Activated CD8-positive, alpha-beta T cell treated with anti-CD3 and anti-CD28 coated beads for 36 hours (primary cell): Measurements from ENCODE around the gene ARID4A. TPM values are rescaled to one million over a fixed set of nuclear protein-coding genes. Genes with fewer than 3 reads are reported as not detected.

Experiments used
- ATAC-seq: fragments of 200-7000 bp; cut with Tn5 transposase; one replicate; pipeline ENCODE4 v1.10.0; 2021; ENCODE audit warnings: mild to moderate bottlenecking, moderate library complexity
- CTCF ChIA-PET: fragments of 350-600 bp; sonication (Branson Sonifier 250); formaldehyde crosslinking; loops from one replicate; lab custom pipeline; 2021; ENCODE audit warnings: antibody characterized with exemption; lab: Charles Lee
- POLR2A ChIA-PET: fragments of 350-600 bp; sonication (Branson Sonifier 250); formaldehyde crosslinking; loops from one replicate; lab custom pipeline; 2021; ENCODE audit warnings: antibody characterized with exemption; lab: Charles Lee
- DNase-seq: peaks from one replicate; pipeline ENCODE4 v3.0.0-alpha.2; 2020
- H3K27ac Mint-ChIP-seq: one replicate; pipeline ENCODE4 v1.8.0; 2021; ENCODE audit warnings: mild to moderate bottlenecking, mixed read lengths
- H3K27me3 Mint-ChIP-seq: one replicate; pipeline ENCODE4 v1.8.0; 2021; ENCODE audit warnings: mixed read lengths
- H3K36me3 Mint-ChIP-seq: one replicate; pipeline ENCODE4 v1.8.0; 2021; ENCODE audit warnings: low read depth, mixed read lengths
- H3K4me1 Mint-ChIP-seq: one replicate; pipeline ENCODE4 v1.8.0; 2021; ENCODE audit warnings: low read depth, mixed read lengths
- H3K4me3 Mint-ChIP-seq: one replicate; pipeline ENCODE4 v1.8.0; 2021; ENCODE audit warnings: mild to moderate bottlenecking, moderate library complexity, mixed read lengths
- H3K9me3 Mint-ChIP-seq: one replicate; pipeline ENCODE4 v1.8.0; 2021; ENCODE audit warnings: mixed read lengths
- CTCF ChIP-seq: fragments of 200-600 bp; IDR thresholded peaks from one replicate; pipeline ENCODE4 v1.8.0; 2022; ENCODE audit warnings: antibody characterized with exemption, mild to moderate bottlenecking
- intact Hi-C: fragments of 100-400 bp; cut with micrococcal nuclease; formaldehyde crosslinking; loops from one replicate; pipeline ENCODE4 v1.10.0; 2022
- total RNA-seq, 2 experiments: library from RNA; stranded (reverse); gene quantifications; one replicate each; pipeline ENCODE4 v1.2.3, GENCODE V29; 2021

Gene ARID4A
- total RNA-seq, 2 experiments from 2014 or later, result 22.1 to 22.4 TPM

DNA sequence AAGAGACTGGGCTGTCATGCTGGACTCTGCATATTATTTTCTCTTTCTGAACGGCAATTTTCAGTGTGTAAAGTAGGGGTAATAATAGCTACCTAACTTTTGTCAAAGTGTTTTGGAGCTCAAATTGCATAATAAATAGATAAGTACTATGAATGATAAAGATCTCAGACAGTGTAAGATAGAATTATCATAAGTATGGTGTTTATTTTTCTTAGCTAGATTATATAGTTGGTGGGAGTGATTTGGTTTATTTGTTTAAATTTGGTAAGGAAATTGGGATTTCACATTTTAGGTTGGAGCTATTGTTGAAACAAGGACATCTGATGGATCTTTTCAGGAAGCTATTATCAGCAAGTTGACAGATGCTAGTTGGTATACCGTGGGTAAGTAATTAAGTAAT is 7.4 kb downstream of the ARID4A start:
- peaks cover 12% of the 10 kb centered on the region for H3K4me1 Mint-ChIP-seq
- no peaks in the 10 kb centered on the region for H3K27me3 Mint-ChIP-seq
- H3K36me3 Mint-ChIP-seq, result peaks cover 22% of the 10 kb centered on the region
- H3K4me3 Mint-ChIP-seq, result no peak overlapping the region
- H3K27ac Mint-ChIP-seq, result no peak overlapping the region
- ATAC-seq, result no peak
- H3K9me3 Mint-ChIP-seq, result no peaks in the 10 kb centered on the region
- CTCF ChIA-PET, result no interaction called here
- intact Hi-C loops, result no loop called here
- DNase-seq, result no peak
- no peak for TF ChIP-seq CTCF
- POLR2A ChIA-PET, result interaction anchor here (1.1 kb wide), 1 partner anchor 33 kb away, joined by 3 read pairs; no protein-coding TSS in a partner anchor

GRCh38 chr14:58307597-58308316 is 9.4 kb downstream of the ARID4A start:
- Mint-ChIP-seq H3K27ac (no peak overlapping the region), H3K4me3 (no peak overlapping the region), H3K36me3 (peaks cover 15% of the 10 kb centered on the region), H3K27me3 (no peaks in the 10 kb centered on the region), H3K9me3 (no peaks in the 10 kb centered on the region), H3K4me1 (peaks cover 8% of the 10 kb centered on the region)
- no peak for TF ChIP-seq CTCF
- no peak for ATAC-seq
- ChIA-PET POLR2A (interaction anchor here (0.6 to 3.0 kb wide), 2 partner anchors 10 to 133 kb away, joined by 3 to 7 read pairs; partner anchors contain the start of gene ARID4A), CTCF (interaction anchor here (1.0 to 1.9 kb wide), 2 partner anchors 9 to 19 kb away, joined by 4 to 5 read pairs; no protein-coding TSS in a partner anchor)
- intact Hi-C loops, result no loop called here
- no peak for DNase-seq

- H3K36me3 Mint-ChIP-seq, result peaks cover 10% of the 10 kb centered on the region
- DNase-seq, result no peak
- no peak overlapping the region for H3K27ac Mint-ChIP-seq
- POLR2A ChIA-PET, result interaction anchor here (3.0 kb wide), 1 partner anchor 11 kb away, joined by 7 read pairs; the partner anchor contains the start of gene ARID4A
- H3K4me3 Mint-ChIP-seq, result no peak overlapping the region
- H3K27me3 Mint-ChIP-seq, result no peaks in the 10 kb centered on the region
- intact Hi-C loops, result no loop called here
- CTCF ChIA-PET, result no interaction called here
- peaks cover 4% of the 10 kb centered on the region for H3K4me1 Mint-ChIP-seq
- H3K9me3 Mint-ChIP-seq, result no peaks in the 10 kb centered on the region
- no peak for ATAC-seq
- no peak for TF ChIP-seq CTCF
These were observed 10.7 kb downstream of the ARID4A start for GRCh38 chr14:58309086-58309485.

DNA sequence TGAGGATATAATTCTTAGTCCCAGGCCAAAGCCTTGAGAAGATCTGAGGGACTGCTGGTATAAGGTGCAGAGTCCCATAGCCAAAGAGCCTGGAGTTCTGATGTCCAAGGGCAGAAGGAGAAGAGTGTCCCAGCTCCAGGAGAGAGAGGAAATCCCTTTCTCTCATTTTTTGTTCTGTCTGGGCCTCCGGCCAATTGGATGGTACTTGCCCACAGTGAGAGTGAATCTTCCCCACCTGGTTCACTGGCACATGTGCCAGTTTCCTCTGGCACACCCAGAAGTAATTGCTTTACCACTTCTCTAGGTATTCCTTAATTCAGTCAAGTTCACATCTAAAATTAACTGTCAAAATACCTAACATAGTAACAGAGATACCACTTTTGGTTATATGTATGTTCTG is 15.3 kb downstream of the ARID4A start:
- peaks cover 11% of the 10 kb centered on the region for H3K36me3 Mint-ChIP-seq

More for the DNA sequence above, 15.3 kb downstream of the ARID4A start:
- ATAC-seq (no peak), DNase-seq (no peak)
- CTCF ChIA-PET, result no interaction called here
- POLR2A ChIA-PET, result interaction anchor here (1.1 to 1.6 kb wide), 2 partner anchors 14 to 15 kb away, joined by 4 to 7 read pairs; partner anchors contain the start of gene ARID4A
- intact Hi-C loops, result no loop called here
- Mint-ChIP-seq H3K27me3 (no peaks in the 10 kb centered on the region), H3K27ac (no peak overlapping the region), H3K4me3 (no peak overlapping the region), H3K4me1 (peaks cover 2% of the 10 kb centered on the region), H3K9me3 (no peaks in the 10 kb centered on the region)
- no peak for TF ChIP-seq CTCF
